Osteocyte (in vitro differentiated cells): ENCODE data around the gene PRSS36. TPM values are rescaled to one million over a fixed set of nuclear protein-coding genes. Genes with fewer than 3 reads are reported as not detected.

Source experiments
- DNase-seq: peaks from one replicate; pipeline ENCODE4 v3.0.0; 2021; ENCODE audit warnings: mixed read lengths; ENCODE audit not compliant: unreplicated experiment; ENCODE audit errors: extremely low spot score
- H3K27ac Mint-ChIP-seq: one replicate; pipeline ENCODE4 v1.8.0; 2021; ENCODE audit warnings: mild to moderate bottlenecking, mixed read lengths; ENCODE audit not compliant: unreplicated experiment
- H3K27me3 Mint-ChIP-seq: one replicate; pipeline ENCODE4 v1.8.0; 2021; ENCODE audit warnings: mixed read lengths; ENCODE audit not compliant: unreplicated experiment
- H3K36me3 Mint-ChIP-seq: one replicate; pipeline ENCODE4 v1.8.0; 2021; ENCODE audit warnings: mixed read lengths; ENCODE audit not compliant: unreplicated experiment
- H3K4me1 Mint-ChIP-seq: one replicate; pipeline ENCODE4 v1.8.0; 2021; ENCODE audit warnings: mixed read lengths; ENCODE audit not compliant: unreplicated experiment
- H3K4me3 Mint-ChIP-seq: one replicate; pipeline ENCODE4 v1.8.0; 2021; ENCODE audit warnings: mild to moderate bottlenecking, moderate library complexity, mixed read lengths; ENCODE audit not compliant: unreplicated experiment
- H3K9me3 Mint-ChIP-seq: one replicate; pipeline ENCODE4 v1.8.0; 2021; ENCODE audit warnings: mixed read lengths; ENCODE audit not compliant: unreplicated experiment
- CTCF ChIP-seq: fragments of 200-600 bp; sonication (generic); IDR thresholded peaks from 2 replicates; pipeline ENCODE4 v1.5.0; 2021; ENCODE audit warnings: antibody characterized with exemption, mild to moderate bottlenecking, moderate library complexity
- total RNA-seq: library from RNA; stranded (reverse); gene quantifications from 2 replicates; pipeline ENCODE4 v1.2.1, GENCODE V29; 2021

Gene PRSS36
- total RNA-seq, 1 donor from 2014 or later = 0.67 TPM

GRCh38 chr16:31112711-31113110 is 37.2 kb downstream of the PRSS36 start:
- peaks cover 15% of the 10 kb centered on the region for H3K4me1 Mint-ChIP-seq
- no peak for TF ChIP-seq CTCF
- H3K4me3 Mint-ChIP-seq = no peak overlapping the region
- H3K36me3 Mint-ChIP-seq = peaks cover 9% of the 10 kb centered on the region
- no peaks in the 10 kb centered on the region for H3K27me3 Mint-ChIP-seq
- H3K27ac Mint-ChIP-seq = no peak overlapping the region
- DNase-seq = no peak
- no peaks in the 10 kb centered on the region for H3K9me3 Mint-ChIP-seq

DNA sequence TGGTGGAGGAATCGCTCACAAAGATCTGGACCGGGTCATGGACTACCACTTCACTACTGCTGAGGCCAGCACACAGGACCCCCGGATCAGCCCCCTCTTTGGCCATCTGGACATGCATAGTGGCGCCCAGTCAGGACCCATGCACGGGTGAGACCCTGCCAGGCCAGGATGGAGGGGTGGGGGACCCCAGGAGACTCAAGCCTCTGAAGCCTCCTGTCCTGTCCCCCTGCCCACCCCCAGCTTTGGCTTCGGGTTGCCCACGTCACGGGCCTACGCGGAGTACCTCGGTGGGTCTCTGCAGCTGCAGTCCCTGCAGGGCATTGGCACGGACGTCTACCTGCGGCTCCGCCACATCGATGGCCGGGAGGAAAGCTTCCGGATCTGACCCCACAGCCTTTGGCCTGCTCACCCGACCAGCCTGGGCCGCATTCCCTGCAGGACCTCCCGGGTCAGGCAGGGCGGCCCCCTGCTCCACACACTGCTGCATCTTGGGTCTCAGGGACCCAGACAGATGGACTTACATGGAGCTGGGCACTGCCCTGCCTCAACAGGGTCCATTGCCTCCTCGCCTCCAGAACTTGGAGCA is 37.9 kb downstream of the PRSS36 start:
- no peak for TF ChIP-seq CTCF
- no peak overlapping the region for H3K4me3 Mint-ChIP-seq
- H3K9me3 Mint-ChIP-seq = no peaks in the 10 kb centered on the region
- no peak for DNase-seq
- H3K27ac Mint-ChIP-seq = no peak overlapping the region
- peaks cover 9% of the 10 kb centered on the region for H3K36me3 Mint-ChIP-seq
- peaks cover 16% of the 10 kb centered on the region for H3K4me1 Mint-ChIP-seq
- H3K27me3 Mint-ChIP-seq = no peaks in the 10 kb centered on the region

DNA sequence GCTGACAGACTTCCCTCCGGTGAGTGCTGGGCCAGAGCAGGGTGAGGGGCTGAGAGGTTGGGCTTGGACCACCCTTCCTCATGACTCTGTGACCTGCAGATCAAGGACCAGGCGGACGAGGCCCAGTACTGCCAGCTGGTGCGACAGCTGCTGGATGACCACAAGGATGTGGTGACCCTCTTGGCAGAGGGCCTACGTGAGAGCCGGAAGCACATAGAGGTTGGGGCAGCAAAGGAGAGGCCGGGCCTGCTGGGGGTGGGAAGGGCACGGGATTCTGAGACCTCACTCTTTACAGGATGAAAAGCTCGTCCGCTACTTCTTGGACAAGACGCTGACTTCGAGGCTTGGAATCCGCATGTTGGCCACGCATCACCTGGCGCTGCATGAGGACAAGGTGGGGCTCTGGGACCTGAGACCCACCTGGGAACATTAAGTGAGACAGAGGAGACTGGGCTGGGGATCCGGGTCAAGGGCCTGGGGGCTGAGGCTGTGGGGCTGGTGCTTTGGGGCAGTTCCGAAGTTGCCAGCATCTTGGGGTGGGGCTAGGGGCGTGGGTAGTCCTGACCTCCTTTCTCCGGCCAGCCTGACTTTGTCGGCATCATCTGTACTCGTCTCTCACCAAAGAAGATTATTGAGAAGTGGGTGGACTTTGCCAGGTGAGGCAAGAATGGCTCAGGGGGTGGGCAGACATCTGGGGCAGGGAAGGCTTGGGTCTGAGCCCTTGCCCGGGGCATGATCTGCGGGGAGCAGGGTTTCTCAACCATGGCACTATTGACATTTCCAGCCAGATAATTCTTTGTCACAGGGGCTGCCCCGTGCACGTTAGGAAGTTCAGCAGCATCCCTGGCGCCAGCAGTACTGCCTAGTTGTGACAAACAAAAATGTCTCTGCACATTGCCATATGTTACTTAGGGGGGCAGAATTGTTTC is 39.5 kb downstream of the PRSS36 start:
- H3K27me3 Mint-ChIP-seq = no peaks in the 10 kb centered on the region
- peaks cover 9% of the 10 kb centered on the region for H3K36me3 Mint-ChIP-seq
- no peak for TF ChIP-seq CTCF
- H3K4me3 Mint-ChIP-seq = peak overlapping the region; percentile 77
- no peak for DNase-seq
- H3K9me3 Mint-ChIP-seq = no peaks in the 10 kb centered on the region
- H3K4me1 Mint-ChIP-seq = peaks cover 20% of the 10 kb centered on the region
- H3K27ac Mint-ChIP-seq = no peak overlapping the region

- DNase-seq = no peak
- Mint-ChIP-seq H3K27me3 (no peaks in the 10 kb centered on the region), H3K36me3 (peaks cover 9% of the 10 kb centered on the region), H3K4me3 (peak overlapping the region; percentile 77), H3K4me1 (peaks cover 20% of the 10 kb centered on the region), H3K9me3 (no peaks in the 10 kb centered on the region), H3K27ac (no peak overlapping the region)
- TF ChIP-seq CTCF = no peak
These were observed 40.2 kb downstream of the PRSS36 start for GRCh38 chr16:31109622-31110021.
